NOMO-1 treated with DMSO at 0.1 percent for 48 hours (cell line): ENCODE data around the gene PHF23.

Experiments used
- DNase-seq: peaks from one replicate; lab custom pipeline; 2025; ENCODE audit not compliant: unreplicated experiment; lab: John Stamatoyannopoulos, UW

The PHF23 gene

DNA sequence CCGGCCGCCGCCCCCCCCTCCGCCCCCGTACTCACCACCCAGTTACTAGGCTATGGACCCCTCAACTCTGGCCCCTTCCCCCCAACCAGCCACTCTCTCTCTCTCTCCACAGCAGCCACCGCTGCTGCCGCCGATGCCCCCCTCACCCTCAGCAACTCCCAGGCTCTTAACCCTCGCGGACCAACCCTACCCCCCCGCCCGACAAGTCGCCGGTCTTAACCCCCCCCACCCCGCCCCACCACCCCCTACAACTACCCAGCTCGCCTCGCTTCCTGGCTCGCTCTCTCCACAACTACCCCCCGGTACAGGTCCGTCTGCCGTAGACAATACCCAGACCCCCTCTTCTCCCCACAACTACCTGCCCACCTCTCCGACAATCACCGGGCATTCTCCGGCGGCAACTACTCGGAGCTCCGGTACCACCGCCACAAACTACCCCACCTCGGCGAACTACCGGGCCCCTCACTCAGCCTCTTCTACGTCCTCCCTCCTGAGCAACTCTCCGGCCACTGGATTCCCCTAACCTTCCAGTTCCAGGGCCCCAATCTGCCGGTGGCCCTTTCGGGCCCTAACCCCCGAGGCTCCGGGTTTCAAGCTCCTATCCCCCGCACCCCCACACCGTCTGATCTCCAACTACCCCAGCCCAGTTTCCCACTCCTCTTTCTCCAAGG is 702 bp downstream of the PHF23 start:
- no peak for DNase-seq

DNA sequence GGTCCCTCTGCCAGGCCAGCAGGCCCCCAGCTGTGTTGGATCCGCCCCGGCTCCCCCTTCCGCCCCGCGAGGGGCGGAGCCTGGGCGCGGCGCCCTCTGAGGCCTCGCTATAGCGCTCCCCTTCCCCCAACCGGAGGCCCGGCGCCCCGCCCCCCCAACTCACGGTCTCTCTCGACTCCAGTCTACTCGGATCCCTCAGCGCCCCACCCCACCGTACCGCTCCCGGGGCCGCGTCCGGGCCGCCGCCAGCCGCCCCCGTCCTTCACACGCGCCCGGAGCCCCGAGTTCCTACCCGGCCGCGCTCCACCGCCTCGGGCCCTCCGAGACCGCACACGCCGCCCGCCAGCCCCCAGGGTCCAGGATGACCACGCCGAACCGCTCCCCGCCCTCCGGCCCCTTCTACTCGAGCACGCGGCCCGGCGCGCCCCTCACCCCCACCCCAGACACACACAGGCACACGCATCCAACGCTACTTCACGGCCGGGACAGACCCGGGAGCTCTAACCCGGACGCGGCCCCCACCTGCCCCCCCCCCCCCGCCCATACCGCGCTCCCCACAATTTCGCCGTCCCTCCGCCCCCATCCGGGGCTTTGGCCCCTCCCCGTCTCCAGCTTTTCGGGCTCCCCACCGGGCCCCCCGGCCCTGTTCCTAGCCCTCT is 1.4 kb downstream of the PHF23 start:
- DNase-seq, result peak; percentile 36

DNA sequence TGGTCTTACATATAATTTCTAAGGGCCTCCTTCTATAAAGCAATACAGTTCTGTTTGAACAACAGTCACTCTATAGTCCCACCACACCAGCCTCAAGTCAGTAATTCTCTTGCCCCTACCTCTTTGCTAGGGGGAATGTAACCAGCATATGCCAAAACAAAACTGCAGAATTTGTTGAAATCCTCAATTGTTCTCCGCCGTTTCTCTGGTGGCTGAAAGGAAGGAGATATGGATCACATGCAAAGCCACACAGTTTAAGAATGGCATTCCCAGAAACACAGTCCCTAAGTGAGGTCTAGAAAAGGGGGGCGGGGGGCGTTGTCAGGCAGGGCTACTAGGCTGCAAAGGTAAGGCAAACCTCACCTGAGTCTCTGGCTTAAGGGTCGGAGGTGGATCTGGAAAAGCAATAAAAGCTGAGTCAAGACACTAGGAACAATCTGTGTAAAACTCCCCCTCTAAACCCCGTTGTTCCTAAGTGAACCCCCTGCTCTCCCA is 1.9 kb downstream of the PHF23 start:
- DNase-seq, result no peak

DNA sequence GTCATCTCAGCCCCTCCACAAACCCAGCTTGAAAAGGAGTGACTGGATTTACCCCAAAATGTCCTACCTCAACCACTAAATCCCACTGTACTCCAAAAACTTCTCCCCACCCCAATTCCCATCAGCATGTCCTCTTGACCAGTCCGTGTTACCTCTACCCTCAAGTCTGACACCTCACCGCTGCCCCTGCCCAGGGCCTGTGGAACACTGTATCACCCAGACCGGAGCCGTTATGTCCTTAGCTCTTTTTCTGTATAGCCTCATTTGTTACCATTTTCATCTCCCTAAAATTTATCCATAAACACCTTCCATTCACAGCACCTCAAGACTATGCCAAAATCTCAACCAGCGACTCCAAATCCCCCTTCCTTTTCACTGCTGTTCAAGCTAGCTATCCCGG is 2.4 kb downstream of the PHF23 start:
- DNase-seq, result no peak

DNA sequence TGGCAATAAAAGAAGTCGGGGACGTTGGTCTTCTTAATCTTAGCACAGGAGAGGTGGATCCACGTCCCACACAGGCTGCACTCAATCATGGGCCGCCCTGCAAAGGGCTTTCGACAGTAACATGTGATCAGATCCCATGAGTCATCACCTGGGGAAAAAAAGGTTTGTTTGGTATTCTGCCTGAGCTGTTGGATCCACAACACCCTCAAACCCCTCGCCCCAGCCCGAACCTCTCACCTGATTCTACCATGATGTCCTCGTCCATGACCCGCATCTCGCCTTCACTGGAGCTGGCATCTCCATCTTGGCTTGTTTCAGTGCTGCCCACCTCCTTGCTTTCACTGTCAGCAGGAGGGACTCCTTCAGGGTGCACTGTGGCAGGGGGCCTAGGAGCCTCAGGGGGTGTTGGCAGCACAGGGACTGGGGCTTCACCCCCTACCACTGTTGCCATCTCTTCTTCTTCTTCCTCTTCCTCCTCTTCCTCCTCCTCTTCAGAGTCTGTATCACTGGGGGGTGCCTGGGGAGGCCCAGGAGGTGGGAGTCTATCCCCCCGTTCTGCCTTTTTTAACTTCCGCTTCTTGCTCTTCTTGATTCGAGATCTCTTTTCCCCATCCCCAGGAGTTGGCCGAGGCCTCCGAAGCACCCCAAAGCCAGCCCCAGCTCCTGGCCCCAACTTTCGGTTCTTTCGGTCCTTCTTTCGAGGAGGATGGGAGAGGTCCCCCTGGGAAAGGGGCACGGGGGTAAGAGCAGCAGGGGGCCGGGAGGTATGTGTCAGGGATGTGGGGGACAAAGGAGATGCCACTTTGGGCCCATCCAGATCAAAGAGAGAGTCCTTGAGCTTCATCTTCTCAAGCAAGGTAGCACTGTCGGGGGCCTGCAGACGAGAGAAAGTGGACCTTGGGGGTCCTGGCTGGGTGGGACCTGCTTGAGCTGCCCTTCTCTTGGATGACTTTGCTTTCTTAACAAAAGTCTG is 3.3 kb downstream of the PHF23 start:
- DNase-seq, result no peak

DNA sequence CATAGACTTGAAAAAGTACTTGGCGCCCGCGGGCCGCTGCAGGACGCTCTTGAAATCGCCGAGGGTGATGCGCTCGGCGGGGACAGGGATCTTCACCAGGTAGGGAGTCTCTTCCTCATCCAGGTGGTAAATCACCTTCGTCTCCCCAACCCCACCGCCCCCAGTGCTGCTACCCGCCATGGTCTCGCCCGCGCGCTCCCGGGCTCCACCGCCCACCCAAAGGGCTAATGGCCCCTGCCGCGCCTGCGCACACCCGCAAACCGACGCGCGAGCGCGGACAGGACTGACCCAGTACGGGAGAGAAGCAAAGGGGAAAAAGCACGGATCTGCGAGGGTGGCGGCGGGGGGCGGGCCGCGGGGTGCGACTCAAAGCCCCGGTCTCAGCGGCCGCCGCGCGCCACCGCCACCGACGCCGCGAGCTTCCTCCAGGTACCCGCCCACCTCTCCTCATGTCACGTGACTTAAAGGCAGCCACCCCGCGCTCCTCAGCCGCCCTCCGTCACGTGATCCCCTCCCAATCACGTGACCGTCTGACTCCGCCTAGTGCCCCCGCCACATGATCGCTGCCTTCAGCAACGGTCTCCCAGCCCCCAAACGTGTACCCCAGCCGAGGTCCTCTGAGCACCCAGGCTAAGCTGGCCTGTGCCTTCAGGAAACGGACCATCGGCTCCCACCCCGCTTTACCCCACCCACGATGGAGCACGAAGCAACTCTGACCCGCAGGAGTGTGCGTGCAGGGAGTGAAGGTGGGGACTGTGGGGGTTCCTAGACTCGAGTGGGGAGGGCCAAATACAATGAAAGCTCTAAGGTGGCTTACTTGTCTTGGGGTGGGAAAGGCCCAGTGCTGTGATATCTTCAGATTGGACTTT is 4.9 kb downstream of the PHF23 start, which contains the start of gene DVL2:
DVL2 (minus strand) TSS at position 435 of the 869 bp plus-strand sequence; CDS start at position 180, 255 bp downstream.
- DNase-seq, result peak; percentile 97

DNA sequence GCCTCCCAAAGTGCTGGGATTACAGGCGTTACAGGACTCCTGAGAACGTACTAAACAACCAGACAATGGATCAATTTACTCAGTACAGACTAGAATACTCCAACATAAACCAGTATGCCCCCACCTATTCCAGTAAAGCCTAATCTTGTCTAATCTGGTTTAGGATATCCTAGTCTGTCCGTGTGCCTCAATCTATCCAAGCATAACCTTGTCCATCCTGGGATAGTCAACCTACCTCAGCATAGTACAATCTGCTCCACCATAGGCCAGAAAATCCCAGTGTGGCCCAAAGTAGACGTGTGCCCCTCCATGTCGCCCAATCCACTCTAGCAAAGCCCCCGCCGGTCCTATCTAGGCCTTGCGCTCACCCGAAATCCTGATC is 5.6 kb downstream of the PHF23 start:
- no peak for DNase-seq

DNA sequence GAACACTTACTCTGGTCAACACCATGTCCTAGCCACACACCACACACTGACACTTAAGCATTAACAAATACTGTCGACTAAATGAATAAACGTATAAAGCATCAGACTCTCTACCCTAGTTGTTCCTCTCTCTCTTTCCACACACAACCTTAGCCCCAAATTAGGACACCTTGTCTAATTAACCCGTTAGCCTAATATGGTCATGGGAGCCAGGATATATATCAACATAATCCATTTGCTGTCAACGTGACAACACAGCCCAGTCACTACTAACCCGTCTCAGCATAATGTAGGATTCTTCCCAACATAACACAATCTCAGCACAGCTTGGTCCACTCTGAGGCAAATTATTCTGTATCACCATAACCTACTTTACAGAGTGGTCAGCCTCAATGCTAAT is 7.1 kb downstream of the PHF23 start:
- DNase-seq, result no peak

DNA sequence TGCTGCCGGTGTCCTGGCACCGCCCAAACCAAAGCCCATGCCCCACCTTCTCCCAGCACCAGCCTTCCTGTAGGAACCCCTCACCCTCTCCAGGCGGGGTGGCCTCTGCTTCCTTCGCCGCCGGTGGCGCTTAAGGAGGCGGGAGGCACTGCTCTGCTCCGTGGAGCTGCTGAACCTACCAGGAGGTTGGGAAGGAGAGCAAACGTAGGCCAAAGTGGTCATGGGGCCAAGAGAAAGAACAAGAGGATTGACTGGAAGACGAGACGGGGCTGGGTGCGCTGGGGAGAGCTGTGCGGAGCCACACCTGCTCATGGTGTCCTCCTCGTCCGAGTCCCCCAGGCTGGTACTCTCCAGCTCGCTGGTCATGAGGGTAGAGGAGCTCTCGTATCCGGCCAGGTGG is 9.8 kb downstream of the PHF23 start:
- DNase-seq, result no peak

DNA sequence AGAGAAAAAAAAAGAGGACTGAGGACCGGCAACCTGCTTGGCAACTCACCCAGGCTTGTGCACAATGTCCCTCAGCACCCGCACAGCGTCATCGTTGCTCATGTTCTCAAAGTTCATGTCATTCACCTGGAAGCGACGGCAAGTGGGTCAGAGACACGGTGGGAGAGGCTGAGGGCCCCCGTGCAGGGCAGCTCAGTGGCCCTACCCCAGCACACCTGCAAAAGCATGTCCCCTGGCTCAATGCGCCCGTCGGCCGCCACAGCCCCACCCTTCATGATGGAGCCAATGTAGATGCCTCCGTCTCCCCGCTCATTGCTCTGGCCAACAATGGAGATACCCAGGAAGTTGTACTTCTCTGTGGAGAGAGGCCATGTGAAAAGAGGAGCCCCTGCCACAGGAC is 10.3 kb downstream of the PHF23 start:
- no peak for DNase-seq

DNA sequence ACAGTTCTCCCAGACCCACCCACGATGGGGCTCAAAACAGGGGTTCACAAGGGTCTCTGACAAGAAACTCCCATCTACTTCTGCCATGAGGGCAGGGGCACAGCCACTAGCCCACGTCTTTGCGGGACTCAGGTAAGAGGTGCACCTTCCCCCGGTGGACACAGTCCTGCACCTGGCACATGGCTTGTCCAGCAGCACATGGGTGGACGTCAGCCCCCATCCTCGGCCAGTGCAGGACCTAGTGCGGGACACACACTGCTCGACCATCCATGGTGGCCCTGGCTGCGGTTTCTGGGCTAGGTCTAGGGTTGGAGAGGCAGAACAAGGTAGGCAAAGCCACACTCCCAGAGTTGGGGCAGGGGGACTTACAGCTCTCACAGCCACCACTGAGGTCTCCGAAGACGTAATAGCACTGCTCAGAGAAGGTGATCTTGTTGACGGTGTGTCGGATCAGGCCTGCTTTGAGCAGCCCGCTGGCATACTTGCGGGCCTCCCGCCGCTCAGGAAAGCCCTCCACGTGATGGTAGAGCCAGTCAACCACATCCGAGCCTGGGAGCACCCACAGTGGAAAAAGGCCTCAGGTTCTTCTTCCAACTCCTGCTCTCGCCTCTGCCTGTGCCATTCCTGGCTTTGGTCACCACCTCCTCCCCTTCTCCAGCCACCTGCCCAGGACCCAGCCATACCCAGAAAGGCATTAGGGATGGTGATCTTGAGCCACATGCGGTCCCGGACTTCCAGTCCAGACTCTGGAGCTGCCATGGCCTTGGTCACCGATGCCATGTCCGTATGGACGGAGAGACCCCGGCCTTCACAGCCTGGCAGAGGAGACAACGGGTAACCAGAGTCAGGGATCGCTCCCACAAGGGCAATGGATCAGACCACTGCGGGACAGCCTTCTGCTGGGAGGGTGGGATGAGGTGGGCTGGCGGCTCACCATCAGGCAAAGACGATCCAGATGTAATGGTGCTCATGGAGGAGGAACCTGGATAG is 12.2 kb downstream of the PHF23 start:
- no peak for DNase-seq

DNA sequence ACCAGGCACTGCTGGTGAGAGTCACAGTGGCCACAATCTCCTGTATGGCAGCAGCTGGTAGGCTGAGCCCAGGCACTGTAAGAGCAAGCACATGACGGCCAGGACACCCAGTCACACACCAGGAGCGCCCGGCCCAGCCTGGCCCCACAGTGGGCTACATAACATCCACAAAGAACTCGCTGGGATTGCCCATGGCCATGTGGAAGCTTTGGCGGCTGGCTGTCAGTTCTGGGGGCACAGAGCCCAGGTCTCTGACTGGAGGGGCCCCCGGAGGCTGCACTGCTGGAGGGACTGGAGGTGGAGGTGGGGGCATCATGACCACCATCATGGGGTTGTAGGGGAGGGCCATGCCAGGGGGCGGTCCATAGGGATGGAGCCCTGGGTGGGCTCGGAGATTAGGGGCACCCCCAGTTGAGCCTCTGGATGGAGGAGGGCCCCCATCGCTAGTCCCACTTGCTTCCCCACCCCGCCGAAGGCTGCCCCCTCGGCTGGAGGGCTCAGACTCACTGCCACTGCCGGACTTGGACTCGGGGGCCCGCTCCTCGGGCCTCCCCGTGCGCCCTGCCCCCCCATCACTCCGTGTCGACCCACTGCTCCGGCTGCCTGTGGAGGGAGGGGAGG is 13.4 kb downstream of the PHF23 start:
- no peak for DNase-seq

DNA sequence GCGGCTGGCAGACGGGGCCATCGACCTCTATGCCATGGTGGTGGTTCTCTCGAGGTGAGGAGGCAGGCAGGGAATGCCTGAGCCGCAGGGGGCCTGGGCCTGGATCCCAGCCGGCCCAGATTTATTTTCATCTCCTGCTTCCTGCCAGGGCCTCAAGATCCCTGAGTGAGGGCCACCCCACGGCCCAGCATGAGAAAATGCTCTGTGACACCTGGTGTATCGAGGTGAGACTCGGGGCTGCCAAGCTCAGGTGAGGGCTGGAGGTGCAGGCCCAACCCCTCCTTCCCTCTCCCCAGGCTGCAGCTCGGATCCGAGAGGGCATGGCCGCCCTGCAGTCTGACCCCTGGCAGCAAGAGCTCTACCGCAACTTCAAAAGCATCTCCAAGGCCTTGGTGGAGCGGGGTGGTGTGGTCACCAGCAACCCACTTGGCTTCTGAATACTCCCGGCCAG is 14.6 kb downstream of the PHF23 start:
- no peak for DNase-seq

DNA sequence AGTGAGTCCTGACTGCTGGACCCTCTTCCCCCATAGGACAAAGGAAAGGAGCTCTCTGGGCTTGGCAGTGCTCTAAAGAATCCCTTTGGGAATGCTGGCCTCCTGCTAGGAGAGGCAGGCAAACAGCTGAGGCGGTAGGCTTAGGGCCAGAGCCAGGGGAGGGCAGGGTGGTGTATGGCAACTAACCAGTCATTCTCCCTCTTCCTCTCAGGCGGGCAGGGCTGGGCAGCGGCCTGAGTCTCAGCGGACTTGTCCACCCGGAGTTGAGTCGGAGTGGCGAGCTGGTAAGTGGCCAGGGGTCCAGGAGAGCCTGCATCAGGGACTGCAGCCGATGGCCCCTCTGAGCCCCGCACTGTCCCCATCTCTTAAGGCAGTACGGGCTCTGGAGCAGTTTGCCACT is 15.1 kb downstream of the PHF23 start:
- DNase-seq, result no peak

DNA sequence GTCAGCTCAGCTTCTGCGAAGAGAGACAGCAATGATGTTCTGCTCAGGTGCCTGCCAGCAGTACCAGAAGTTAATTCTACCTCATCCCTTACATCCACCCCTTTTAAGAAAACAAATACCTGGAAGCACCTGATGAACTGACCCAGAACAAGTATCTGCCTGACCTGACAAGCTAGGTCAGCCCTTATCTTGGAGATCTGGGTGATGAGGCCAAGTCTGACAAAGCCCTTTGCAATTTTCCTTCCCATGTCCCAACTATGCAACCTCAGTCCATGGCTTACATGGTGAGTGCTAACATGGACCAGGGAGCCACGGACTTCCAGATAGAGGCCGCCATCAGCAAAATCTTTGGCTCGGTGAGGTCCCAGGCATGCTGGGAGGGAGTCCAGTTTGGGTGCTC is 15.9 kb downstream of the PHF23 start:
- no peak for DNase-seq

DNA sequence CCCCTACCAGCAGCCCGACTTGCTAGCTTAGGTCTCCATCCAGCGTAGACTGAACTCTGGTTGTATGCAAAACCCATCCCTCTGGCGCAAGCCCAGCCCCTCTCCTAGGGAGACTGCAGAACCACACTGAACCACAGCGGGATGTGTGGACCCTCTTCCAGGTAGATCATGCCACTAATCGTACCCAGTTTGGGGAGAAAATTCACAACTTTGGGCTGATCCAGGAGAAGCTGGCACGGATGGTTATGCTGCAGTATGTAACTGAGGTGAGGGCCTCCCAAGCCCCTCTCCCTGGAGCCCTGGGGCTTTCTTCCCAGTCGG is 16.3 kb downstream of the PHF23 start:
- DNase-seq, result no peak

DNA sequence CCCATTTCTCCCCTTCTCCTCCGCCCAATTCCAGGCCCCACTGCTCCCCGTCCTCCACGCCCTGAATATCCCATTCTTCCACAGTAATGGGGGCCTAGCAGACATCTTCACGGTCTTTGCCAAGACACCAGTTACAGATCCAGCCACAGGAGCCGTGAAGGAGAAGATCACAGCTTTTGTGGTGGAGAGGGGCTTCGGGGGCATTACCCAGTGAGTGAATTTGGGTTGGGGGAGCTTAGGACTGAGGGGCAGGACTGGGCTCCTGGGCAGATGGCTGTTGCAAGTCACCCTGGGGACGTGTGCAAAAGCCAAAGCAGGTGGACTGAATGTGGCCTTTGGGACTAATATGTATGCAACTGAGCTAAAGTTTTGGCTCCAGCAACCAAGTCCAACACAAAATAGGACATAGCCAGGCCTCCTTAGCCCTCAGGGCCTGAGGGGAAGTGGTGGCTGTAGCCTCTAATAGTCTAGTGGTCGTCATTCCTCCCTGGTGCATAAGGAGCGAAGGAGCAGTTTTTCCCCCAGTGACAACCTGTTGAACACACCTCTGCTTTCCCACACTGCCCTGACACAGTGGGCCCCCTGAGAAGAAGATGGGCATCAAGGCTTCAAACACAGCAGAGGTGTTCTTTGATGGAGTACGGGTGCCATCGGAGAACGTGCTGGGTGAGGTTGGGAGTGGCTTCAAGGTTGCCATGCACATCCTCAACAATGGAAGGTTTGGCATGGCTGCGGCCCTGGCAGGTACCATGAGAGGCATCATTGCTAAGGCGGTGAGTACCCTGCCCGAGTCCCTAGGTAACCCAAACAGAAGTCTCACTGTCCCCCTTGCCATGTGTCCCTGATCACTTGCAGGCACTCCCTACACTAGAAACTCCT is 16.9 kb downstream of the PHF23 start:
- DNase-seq, result no peak
